ENCODE data around the gene RBFOX2. TPM values are rescaled to one million over a fixed set of nuclear protein-coding genes. Genes with fewer than 3 reads are reported as not detected.

Gene RBFOX2
- total RNA-seq, 3 donors from 2014 or later = 5.6 to 6.9 (median 6.5) TPM

- H3K27me3 Mint-ChIP-seq (ENCODE audit: low read depth) = peaks cover 5% of the 10 kb centered on the region
- no peaks in the 10 kb centered on the region for H3K9me3 Mint-ChIP-seq
- H3K4me1 Mint-ChIP-seq (ENCODE audit: low read depth) = no peaks in the 10 kb centered on the region
- DNase-seq (no peak), ATAC-seq (no peak)
- no peak overlapping the region for H3K4me3 Mint-ChIP-seq
- H3K36me3 Mint-ChIP-seq (ENCODE audit: insufficient read depth) = no peaks in the 10 kb centered on the region
Observed at GRCh38 chr22:35777335-35777975, 251.2 kb downstream of the RBFOX2 start.

GRCh38 chr22:35775339-35775738 lies 253.3 kb downstream of the RBFOX2 start:
- Mint-ChIP-seq H3K4me3 (no peak overlapping the region), H3K9me3 (no peaks in the 10 kb centered on the region), H3K4me1 (ENCODE audit: low read depth) (no peaks in the 10 kb centered on the region), H3K36me3 (ENCODE audit: insufficient read depth) (no peaks in the 10 kb centered on the region), H3K27me3 (ENCODE audit: low read depth) (peaks cover 5% of the 10 kb centered on the region)
- no peak for ATAC-seq
- DNase-seq = no peak

GRCh38 chr22:35769974-35770373 lies 258.6 kb downstream of the RBFOX2 start:
- DNase-seq = no peak
- no peaks in the 10 kb centered on the region for H3K36me3 Mint-ChIP-seq (ENCODE audit: insufficient read depth)
- peaks cover 12% of the 10 kb centered on the region for H3K27me3 Mint-ChIP-seq (ENCODE audit: low read depth)
- H3K4me3 Mint-ChIP-seq = no peak overlapping the region
- H3K4me1 Mint-ChIP-seq (ENCODE audit: low read depth) = no peaks in the 10 kb centered on the region
- no peak for ATAC-seq
- no peaks in the 10 kb centered on the region for H3K9me3 Mint-ChIP-seq

GRCh38 chr22:35766654-35767580 lies 261.7 kb downstream of the RBFOX2 start:
- Mint-ChIP-seq H3K4me3 (no peak overlapping the region), H3K4me1 (ENCODE audit: low read depth) (no peaks in the 10 kb centered on the region), H3K9me3 (no peaks in the 10 kb centered on the region), H3K36me3 (ENCODE audit: insufficient read depth) (no peaks in the 10 kb centered on the region), H3K27me3 (ENCODE audit: low read depth) (peaks cover 21% of the 10 kb centered on the region)
- no peak for ATAC-seq
- no peak for DNase-seq

- no peak for ATAC-seq
- H3K4me1 Mint-ChIP-seq (ENCODE audit: low read depth) = no peaks in the 10 kb centered on the region
- no peak overlapping the region for H3K4me3 Mint-ChIP-seq
- DNase-seq = no peak
- H3K9me3 Mint-ChIP-seq = no peaks in the 10 kb centered on the region
- peaks cover 12% of the 10 kb centered on the region for H3K27me3 Mint-ChIP-seq (ENCODE audit: low read depth)
- H3K36me3 Mint-ChIP-seq (ENCODE audit: insufficient read depth) = no peaks in the 10 kb centered on the region
Observed at GRCh38 chr22:35761037-35761436, 267.6 kb downstream of the RBFOX2 start.

GRCh38 chr22:35758394-35758793 lies 270.2 kb downstream of the RBFOX2 start:
- no peak for DNase-seq
- Mint-ChIP-seq H3K4me3 (no peak overlapping the region), H3K36me3 (ENCODE audit: insufficient read depth) (no peaks in the 10 kb centered on the region), H3K27me3 (ENCODE audit: low read depth) (peaks cover 2% of the 10 kb centered on the region), H3K4me1 (ENCODE audit: low read depth) (no peaks in the 10 kb centered on the region), H3K9me3 (no peaks in the 10 kb centered on the region)
- no peak for ATAC-seq

- Mint-ChIP-seq H3K36me3 (ENCODE audit: insufficient read depth) (no peaks in the 10 kb centered on the region), H3K9me3 (no peaks in the 10 kb centered on the region), H3K4me1 (ENCODE audit: low read depth) (peaks cover 2% of the 10 kb centered on the region), H3K4me3 (no peak overlapping the region), H3K27me3 (ENCODE audit: low read depth) (peaks cover 2% of the 10 kb centered on the region)
- DNase-seq = no peak
- no peak for ATAC-seq
Observed at GRCh38 chr22:35756722-35757121, 271.9 kb downstream of the RBFOX2 start.

GRCh38 chr22:35754761-35755160 lies 273.9 kb downstream of the RBFOX2 start:
- no peak overlapping the region for H3K4me3 Mint-ChIP-seq
- peaks cover 4% of the 10 kb centered on the region for H3K27me3 Mint-ChIP-seq (ENCODE audit: low read depth)
- no peak for DNase-seq
- H3K36me3 Mint-ChIP-seq (ENCODE audit: insufficient read depth) = no peaks in the 10 kb centered on the region
- no peak for ATAC-seq
- H3K9me3 Mint-ChIP-seq = no peaks in the 10 kb centered on the region
- H3K4me1 Mint-ChIP-seq (ENCODE audit: low read depth) = peaks cover 2% of the 10 kb centered on the region

- H3K4me3 Mint-ChIP-seq = no peak overlapping the region
- ATAC-seq (no peak), DNase-seq (no peak)
- H3K27me3 Mint-ChIP-seq (ENCODE audit: low read depth) = peaks cover 4% of the 10 kb centered on the region
- H3K36me3 Mint-ChIP-seq (ENCODE audit: insufficient read depth) = no peaks in the 10 kb centered on the region
- H3K9me3 Mint-ChIP-seq = no peaks in the 10 kb centered on the region
- peaks cover 2% of the 10 kb centered on the region for H3K4me1 Mint-ChIP-seq (ENCODE audit: low read depth)
Observed at GRCh38 chr22:35752863-35753189, 275.8 kb downstream of the RBFOX2 start.

GRCh38 chr22:35752006-35752862 lies 276.4 kb downstream of the RBFOX2 start:
- Mint-ChIP-seq H3K4me1 (ENCODE audit: low read depth) (peaks cover 2% of the 10 kb centered on the region), H3K27me3 (ENCODE audit: low read depth) (peaks cover 4% of the 10 kb centered on the region)
- DNase-seq = no peak

GRCh38 chr22:35749808-35750207 lies 278.8 kb downstream of the RBFOX2 start:
- no peaks in the 10 kb centered on the region for H3K36me3 Mint-ChIP-seq (ENCODE audit: insufficient read depth)
- H3K4me1 Mint-ChIP-seq (ENCODE audit: low read depth) = peaks cover 2% of the 10 kb centered on the region
- H3K27me3 Mint-ChIP-seq (ENCODE audit: low read depth) = peaks cover 4% of the 10 kb centered on the region
- ATAC-seq = no peak
- no peak for DNase-seq
- H3K4me3 Mint-ChIP-seq = no peak overlapping the region
- no peaks in the 10 kb centered on the region for H3K9me3 Mint-ChIP-seq

More at GRCh38 chr22:35752006-35752862, 276.4 kb downstream of the RBFOX2 start:
- no peak for ATAC-seq
- no peak overlapping the region for H3K4me3 Mint-ChIP-seq
- no peaks in the 10 kb centered on the region for H3K9me3 Mint-ChIP-seq
- no peaks in the 10 kb centered on the region for H3K36me3 Mint-ChIP-seq (ENCODE audit: insufficient read depth)

- no peak overlapping the region for H3K4me3 Mint-ChIP-seq
- no peak for DNase-seq
- no peaks in the 10 kb centered on the region for H3K9me3 Mint-ChIP-seq
- H3K36me3 Mint-ChIP-seq (ENCODE audit: insufficient read depth) = no peaks in the 10 kb centered on the region
- ATAC-seq = no peak
- H3K4me1 Mint-ChIP-seq (ENCODE audit: low read depth) = no peaks in the 10 kb centered on the region
- peaks cover 2% of the 10 kb centered on the region for H3K27me3 Mint-ChIP-seq (ENCODE audit: low read depth)
Observed at GRCh38 chr22:35746946-35747703, 281.5 kb downstream of the RBFOX2 start.

GRCh38 chr22:35746248-35746647 lies 282.4 kb downstream of the RBFOX2 start:
- no peak for DNase-seq
- Mint-ChIP-seq H3K9me3 (no peaks in the 10 kb centered on the region), H3K36me3 (ENCODE audit: insufficient read depth) (no peaks in the 10 kb centered on the region), H3K4me1 (ENCODE audit: low read depth) (no peaks in the 10 kb centered on the region), H3K4me3 (no peak overlapping the region), H3K27me3 (ENCODE audit: low read depth) (peaks cover 2% of the 10 kb centered on the region)
- ATAC-seq = no peak

Data from activated T-cell treated with anti-CD3 and anti-CD28 coated beads, Interleukin-2, amount 50 U/mL, for 4 hours (primary cell).